SK-N-MC (cell line): Measurements from ENCODE around the gene RLN2.

Experiments
- EZH2 ChIP-seq: fragments of 200-600 bp; sonication (generic); IDR thresholded peaks from one replicate; pipeline ENCODE4 v1.6.1; 2017; ENCODE audit warnings: antibody characterized with exemption
- FOXP2 ChIP-seq: optimal IDR thresholded peaks from 2 replicates; pipeline ENCODE3; 2011; ENCODE audit warnings: mild to moderate bottlenecking, moderate library complexity; ENCODE audit not compliant: insufficient read depth; ENCODE audit errors: extremely low read length, control extremely low read depth
- POLR2AphosphoS5 ChIP-seq: IDR thresholded peaks from 2 replicates; pipeline ENCODE4 v1.6.1; 2012; ENCODE audit warnings: mild to moderate bottlenecking, low read depth, low read length, borderline replicate concordance

DNA sequence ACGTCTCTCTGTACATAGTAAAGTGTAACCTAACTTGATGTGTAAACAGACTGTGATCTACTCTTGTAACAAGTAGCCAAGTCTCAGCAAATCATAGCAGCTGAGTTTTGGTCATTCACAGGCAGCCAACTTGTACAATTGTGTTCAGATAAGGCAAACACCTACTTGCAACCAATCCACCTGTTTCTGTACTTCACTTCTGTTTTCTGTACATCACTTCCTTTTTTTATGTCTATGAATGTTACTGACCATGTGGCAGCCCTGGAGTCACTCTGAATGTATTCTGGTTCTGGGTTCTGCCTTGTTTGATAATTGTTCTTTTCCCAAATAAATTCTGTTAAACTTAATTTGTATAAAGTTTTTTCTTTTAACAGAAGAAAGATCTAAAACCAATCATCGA lies 26.0 kb downstream of the RLN2 start:
- TF ChIP-seq EZH2: no peak
- no peak for TF ChIP-seq POLR2AphosphoS5
- TF ChIP-seq FOXP2: no peak
